ENCODE measurements around the gene PREB. TPM values are rescaled to one million over a fixed set of nuclear protein-coding genes. Genes with fewer than 3 reads are reported as not detected.

Gene PREB
- total RNA-seq, 1 donor from 2014 or later = 14.1 TPM

DNA sequence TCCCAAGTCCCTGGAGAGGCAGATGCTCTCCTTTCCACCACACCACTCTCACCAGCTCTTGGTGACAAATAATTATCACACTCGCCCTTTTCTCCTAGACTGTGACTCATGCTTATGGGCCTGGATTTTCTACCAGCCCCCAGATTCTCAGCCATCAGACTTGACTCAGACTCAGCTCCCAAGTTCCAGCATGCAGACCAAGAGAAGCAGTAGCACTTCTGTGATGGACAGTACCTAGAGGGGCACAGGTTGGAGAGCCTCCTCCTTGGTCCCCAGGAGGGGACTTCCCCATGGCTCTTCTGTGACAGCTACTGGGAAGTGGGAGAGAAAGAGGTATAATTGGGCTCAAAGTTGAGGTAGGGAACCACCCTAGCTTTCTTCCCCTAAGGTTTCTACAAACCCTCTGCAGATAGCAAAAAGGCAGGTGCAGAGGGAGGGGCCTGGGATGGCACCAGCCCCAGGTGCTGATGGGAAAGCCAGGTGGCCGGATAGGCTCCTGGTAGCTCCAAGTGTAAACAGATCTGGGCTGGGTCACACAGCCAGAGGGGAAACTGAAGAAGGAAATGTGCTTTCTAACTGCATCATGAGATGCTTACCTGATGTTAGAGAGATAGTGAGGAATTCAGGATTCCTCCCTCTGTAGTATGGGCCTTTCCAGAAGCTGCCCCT, 18.5 kb upstream of the PREB start:
- H3K27me3 ChIP-seq (ENCODE audit: control insufficient read depth in 3 of 3, insufficient read depth in 3 of 3, low read length in 3 of 3) = peaks cover 0 to 4% (median 0%) of the 10 kb centered on the region in 3 donors
- no peaks in the 10 kb centered on the region for H3K9me3 ChIP-seq (ENCODE audit: control insufficient read depth in 3 of 3, low read length in 3 of 3)
- no peak overlapping the region for H3K9ac ChIP-seq (ENCODE audit: low read depth in 1 of 3, low read length in 3 of 3)
- H3K27ac ChIP-seq (ENCODE audit: low read depth, low read length) = no peak overlapping the region
- H3K4me3 ChIP-seq (ENCODE audit: low read length in 3 of 3) = no peak overlapping the region
- H3K36me3 ChIP-seq (ENCODE audit: control insufficient read depth in 3 of 3, insufficient read depth in 3 of 3, low read length in 3 of 3) = no peaks in the 10 kb centered on the region
- peaks cover 0 to 19% (median 3%) of the 10 kb centered on the region in 3 donors for H3K4me1 ChIP-seq (ENCODE audit: control insufficient read depth in 3 of 3, insufficient read depth in 3 of 3, low read length in 3 of 3)

GRCh38 chr2:27152102-27152795, 17.8 kb upstream of the PREB start:
- peaks cover 0 to 19% (median 3%) of the 10 kb centered on the region in 3 donors for H3K4me1 ChIP-seq (ENCODE audit: control insufficient read depth in 3 of 3, insufficient read depth in 3 of 3, low read length in 3 of 3)
- no peaks in the 10 kb centered on the region for H3K9me3 ChIP-seq (ENCODE audit: control insufficient read depth in 3 of 3, low read length in 3 of 3)
- H3K9ac ChIP-seq (ENCODE audit: low read depth in 1 of 3, low read length in 3 of 3) = no peak overlapping the region
- no peak overlapping the region for H3K27ac ChIP-seq (ENCODE audit: low read depth, low read length)
- H3K4me3 ChIP-seq (ENCODE audit: low read length in 3 of 3) = no peak overlapping the region
- H3K36me3 ChIP-seq (ENCODE audit: control insufficient read depth in 3 of 3, insufficient read depth in 3 of 3, low read length in 3 of 3) = no peaks in the 10 kb centered on the region
- H3K27me3 ChIP-seq (ENCODE audit: control insufficient read depth in 3 of 3, insufficient read depth in 3 of 3, low read length in 3 of 3) = peaks cover 0 to 4% (median 0%) of the 10 kb centered on the region in 3 donors

- Histone ChIP-seq H3K27ac (ENCODE audit: low read depth, low read length) (no peak overlapping the region), H3K4me3 (ENCODE audit: low read length in 3 of 3) (no peak overlapping the region), H3K9ac (ENCODE audit: low read depth in 1 of 3, low read length in 3 of 3) (no peak overlapping the region), H3K9me3 (ENCODE audit: control insufficient read depth in 3 of 3, low read length in 3 of 3) (no peaks in the 10 kb centered on the region), H3K36me3 (ENCODE audit: control insufficient read depth in 3 of 3, insufficient read depth in 3 of 3, low read length in 3 of 3) (no peaks in the 10 kb centered on the region), H3K4me1 (ENCODE audit: control insufficient read depth in 3 of 3, insufficient read depth in 3 of 3, low read length in 3 of 3) (peaks cover 0 to 19% (median 3%) of the 10 kb centered on the region in 3 donors), H3K27me3 (ENCODE audit: control insufficient read depth in 3 of 3, insufficient read depth in 3 of 3, low read length in 3 of 3) (peaks cover 0 to 4% (median 0%) of the 10 kb centered on the region in 3 donors)
These were observed 16.3 kb upstream of the PREB start for GRCh38 chr2:27150639-27151230.

- Histone ChIP-seq H3K27me3 (ENCODE audit: control insufficient read depth in 3 of 3, insufficient read depth in 3 of 3, low read length in 3 of 3) (peaks cover 0 to 4% (median 0%) of the 10 kb centered on the region in 3 donors), H3K9me3 (ENCODE audit: control insufficient read depth in 3 of 3, low read length in 3 of 3) (no peaks in the 10 kb centered on the region), H3K4me3 (ENCODE audit: low read length in 3 of 3) (no peak overlapping the region), H3K9ac (ENCODE audit: low read depth in 1 of 3, low read length in 3 of 3) (no peak overlapping the region), H3K36me3 (ENCODE audit: control insufficient read depth in 3 of 3, insufficient read depth in 3 of 3, low read length in 3 of 3) (no peaks in the 10 kb centered on the region), H3K27ac (ENCODE audit: low read depth, low read length) (no peak overlapping the region), H3K4me1 (ENCODE audit: control insufficient read depth in 3 of 3, insufficient read depth in 3 of 3, low read length in 3 of 3) (peaks cover 0 to 19% (median 3%) of the 10 kb centered on the region in 3 donors)
These were observed 15.4 kb upstream of the PREB start for GRCh38 chr2:27149570-27150405.

DNA sequence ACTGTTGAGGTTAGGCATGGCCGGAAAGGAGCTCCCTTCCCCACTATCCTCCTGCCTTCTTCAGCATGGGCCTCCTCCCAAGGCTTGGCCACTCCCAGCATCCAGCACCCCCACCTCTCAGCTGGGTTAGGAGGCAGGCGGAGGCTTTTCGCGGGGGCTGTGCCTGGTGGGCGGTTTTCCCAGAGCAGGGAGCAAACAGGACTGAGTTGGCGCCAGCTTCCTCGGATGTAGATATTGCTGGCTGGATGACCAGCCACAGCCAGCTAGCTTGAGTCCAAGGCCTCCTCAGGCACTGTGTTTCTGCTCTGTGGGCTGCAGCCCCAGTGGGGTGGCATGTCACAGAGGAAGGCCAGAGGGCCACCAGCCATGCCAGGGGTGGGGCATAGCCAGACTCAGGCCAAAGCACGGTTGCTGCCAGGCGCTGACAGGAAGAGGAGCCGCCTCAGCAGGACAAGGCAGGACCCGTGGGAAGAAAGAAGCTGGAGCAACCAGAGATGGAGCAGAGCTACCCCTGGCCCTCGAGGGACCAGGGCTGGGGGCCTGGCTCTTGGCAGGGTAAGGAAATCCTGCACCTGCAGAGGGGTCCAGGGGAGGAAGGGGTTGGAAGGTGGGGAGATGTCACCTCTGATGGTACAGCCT, 14.5 kb upstream of the PREB start, which contains the start of gene TCF23:
Gene TCF23, plus strand, starts transcription at position 204 of the 639 bp plus-strand sequence. Its CDS starts 130 bp downstream, at position 334.
- Histone ChIP-seq H3K9me3 (ENCODE audit: control insufficient read depth in 3 of 3, low read length in 3 of 3) (no peaks in the 10 kb centered on the region), H3K36me3 (ENCODE audit: control insufficient read depth in 3 of 3, insufficient read depth in 3 of 3, low read length in 3 of 3) (no peaks in the 10 kb centered on the region), H3K4me3 (ENCODE audit: low read length in 3 of 3) (no peak within 1 kb of the TSS), H3K27ac (ENCODE audit: low read depth, low read length) (no peak within 1 kb of the TSS), H3K9ac (ENCODE audit: low read depth in 1 of 3, low read length in 3 of 3) (no peak within 1 kb of the TSS), H3K4me1 (ENCODE audit: control insufficient read depth in 3 of 3, insufficient read depth in 3 of 3, low read length in 3 of 3) (peaks cover 0 to 19% (median 3%) of the 10 kb centered on the region in 3 donors), H3K27me3 (ENCODE audit: control insufficient read depth in 3 of 3, insufficient read depth in 3 of 3, low read length in 3 of 3) (peaks cover 0 to 4% (median 0%) of the 10 kb centered on the region in 3 donors)

GRCh38 chr2:27147935-27148334, 13.5 kb upstream of the PREB start:
- peaks cover 0 to 4% (median 0%) of the 10 kb centered on the region in 3 donors for H3K27me3 ChIP-seq (ENCODE audit: control insufficient read depth in 3 of 3, insufficient read depth in 3 of 3, low read length in 3 of 3)
- peaks cover 0 to 19% (median 3%) of the 10 kb centered on the region in 3 donors for H3K4me1 ChIP-seq (ENCODE audit: control insufficient read depth in 3 of 3, insufficient read depth in 3 of 3, low read length in 3 of 3)
- no peaks in the 10 kb centered on the region for H3K36me3 ChIP-seq (ENCODE audit: control insufficient read depth in 3 of 3, insufficient read depth in 3 of 3, low read length in 3 of 3)
- no peak overlapping the region for H3K4me3 ChIP-seq (ENCODE audit: low read length in 3 of 3)
- no peak overlapping the region for H3K27ac ChIP-seq (ENCODE audit: low read depth, low read length)
- H3K9me3 ChIP-seq (ENCODE audit: control insufficient read depth in 3 of 3, low read length in 3 of 3) = no peaks in the 10 kb centered on the region
- H3K9ac ChIP-seq (ENCODE audit: low read depth in 1 of 3, low read length in 3 of 3) = no peak overlapping the region

GRCh38 chr2:27145682-27146081, 11.2 kb upstream of the PREB start:
- Histone ChIP-seq H3K27me3 (ENCODE audit: control insufficient read depth in 3 of 3, insufficient read depth in 3 of 3, low read length in 3 of 3) (no peaks in the 10 kb centered on the region), H3K27ac (ENCODE audit: low read depth, low read length) (no peak overlapping the region), H3K36me3 (ENCODE audit: control insufficient read depth in 3 of 3, insufficient read depth in 3 of 3, low read length in 3 of 3) (no peaks in the 10 kb centered on the region), H3K4me1 (ENCODE audit: control insufficient read depth in 3 of 3, insufficient read depth in 3 of 3, low read length in 3 of 3) (peaks cover 0 to 19% (median 3%) of the 10 kb centered on the region in 3 donors), H3K4me3 (ENCODE audit: low read length in 3 of 3) (no peak overlapping the region), H3K9ac (ENCODE audit: low read depth in 1 of 3, low read length in 3 of 3) (no peak overlapping the region), H3K9me3 (ENCODE audit: control insufficient read depth in 3 of 3, low read length in 3 of 3) (no peaks in the 10 kb centered on the region)

DNA sequence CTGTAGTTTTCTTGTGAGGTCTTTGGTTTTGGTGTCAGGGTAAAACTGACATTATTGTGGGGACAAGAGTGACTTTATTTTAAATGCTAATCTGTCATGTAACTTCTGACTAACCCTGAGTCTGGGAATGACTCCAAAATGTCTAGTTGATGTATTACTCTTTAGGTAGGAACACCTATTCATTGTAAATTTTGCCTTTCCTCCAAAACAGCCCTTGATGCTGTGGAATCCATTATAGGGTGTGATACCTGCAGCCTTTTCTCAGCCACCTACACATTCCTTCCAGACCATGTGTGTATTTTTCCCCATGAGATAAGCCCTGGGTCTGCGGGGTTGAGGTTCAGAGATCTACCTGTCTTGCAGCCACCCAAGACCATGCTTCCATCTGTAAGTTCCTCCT, 8.8 kb upstream of the PREB start:
- H3K4me1 ChIP-seq (ENCODE audit: control insufficient read depth in 3 of 3, insufficient read depth in 3 of 3, low read length in 3 of 3) = no peaks in the 10 kb centered on the region
- no peak overlapping the region for H3K9ac ChIP-seq (ENCODE audit: low read depth in 1 of 3, low read length in 3 of 3)
- H3K27me3 ChIP-seq (ENCODE audit: control insufficient read depth in 3 of 3, insufficient read depth in 3 of 3, low read length in 3 of 3) = no peaks in the 10 kb centered on the region
- H3K36me3 ChIP-seq (ENCODE audit: control insufficient read depth in 3 of 3, insufficient read depth in 3 of 3, low read length in 3 of 3) = no peaks in the 10 kb centered on the region
- no peaks in the 10 kb centered on the region for H3K9me3 ChIP-seq (ENCODE audit: control insufficient read depth in 3 of 3, low read length in 3 of 3)
- H3K27ac ChIP-seq (ENCODE audit: low read depth, low read length) = no peak overlapping the region
- H3K4me3 ChIP-seq (ENCODE audit: low read length in 3 of 3) = no peak overlapping the region

DNA sequence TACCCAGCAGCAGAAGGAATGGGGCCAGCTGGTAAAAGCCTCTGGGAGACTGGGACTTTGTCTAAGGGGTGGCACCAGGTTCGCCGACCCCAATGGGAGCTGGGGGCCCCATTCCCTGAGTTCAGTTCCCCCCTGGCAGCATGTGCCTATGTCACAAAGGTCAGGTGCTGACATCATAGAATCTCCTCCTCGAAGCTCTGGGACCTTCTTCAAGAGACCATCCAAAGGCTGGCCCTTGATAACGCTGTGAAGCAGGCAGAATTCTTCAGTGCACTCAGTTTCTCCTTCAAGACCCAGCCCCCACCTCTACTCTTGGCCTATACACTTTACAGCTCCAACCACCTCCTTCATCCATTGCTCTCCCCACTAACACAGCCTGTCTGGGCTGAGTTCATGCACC, 4.9 kb upstream of the PREB start, which contains the start of gene PRR30:
Gene PRR30, minus strand, starts transcription at position 101 of the 400 bp plus-strand sequence. CDS start 1,081 bp downstream, outside the sequence.
- Histone ChIP-seq H3K9me3 (ENCODE audit: control insufficient read depth in 3 of 3, low read length in 3 of 3) (no peaks in the 10 kb centered on the region), H3K27ac (ENCODE audit: low read depth, low read length) (no peak within 1 kb of the TSS), H3K27me3 (ENCODE audit: control insufficient read depth in 3 of 3, insufficient read depth in 3 of 3, low read length in 3 of 3) (no peaks in the 10 kb centered on the region), H3K4me3 (ENCODE audit: low read length in 3 of 3) (no peak within 1 kb of the TSS), H3K9ac (ENCODE audit: low read depth in 1 of 3, low read length in 3 of 3) (no peak within 1 kb of the TSS), H3K4me1 (ENCODE audit: control insufficient read depth in 3 of 3, insufficient read depth in 3 of 3, low read length in 3 of 3) (peaks cover 0 to 3% (median 0%) of the 10 kb centered on the region in 3 donors), H3K36me3 (ENCODE audit: control insufficient read depth in 3 of 3, insufficient read depth in 3 of 3, low read length in 3 of 3) (no peaks in the 10 kb centered on the region)

All from skeletal muscle tissue (tissue), 4 donors.